ENCODE data around the gene F13B.

GRCh38 chr1:197096137-197096536 lies 29.1 kb upstream of the F13B start:
- TF ChIP-seq POLR2A (IDR thresholded peaks at IDR 0.05; ENCODE audit: low read depth, low read length) (no peak), TAF1 (IDR thresholded peaks at IDR 0.05; ENCODE audit: borderline replicate concordance, low read depth, low read length) (no peak), POLR2AphosphoS5 (IDR thresholded peaks at IDR 0.05; ENCODE audit: low read depth, low read length) (no peak)

Data from GM12892 (cell line).